Liver (tissue), 3 donors: ENCODE data around the gene TENT5C.

Source experiments
- CTCF ChIP-seq: fragments of 150-350 bp; IDR thresholded peaks from 2 replicates; pipeline ENCODE4 v1.5.1; 2017; ENCODE audit warnings: improper control_type of control experiment, low read depth, low read length; ENCODE audit not compliant: missing input control
- JUND ChIP-seq, 2 donors: IDR thresholded peaks; 2 replicates each; pipeline ENCODE4 v1.6.1; 2016; ENCODE audit warnings: antibody characterized with exemption in 2 of 2
- MAX ChIP-seq: IDR thresholded peaks from 2 replicates; pipeline ENCODE4 v1.6.1; 2016; ENCODE audit warnings: antibody characterized with exemption
- REST ChIP-seq: IDR thresholded peaks from 2 replicates; pipeline ENCODE4 v1.6.1; 2016; ENCODE audit warnings: antibody characterized with exemption, mild to moderate bottlenecking
- TAF1 ChIP-seq: conservative IDR thresholded peaks from 2 replicates; pipeline ENCODE4 v1.6.1; 2016; ENCODE audit warnings: antibody characterized with exemption, mild to moderate bottlenecking
- YY1 ChIP-seq: IDR thresholded peaks from 2 replicates; pipeline ENCODE4 v1.6.1; 2016; ENCODE audit warnings: antibody characterized with exemption, mild to moderate bottlenecking
- donor health status: healthy.
- donor health status: healthy.

- TF ChIP-seq CTCF (no peak), YY1 (no peak), REST (no peak), MAX (peak; percentile 21), TAF1 (no peak), JUND (IDR thresholded peaks at IDR 0.05) (no peak)
Observed at GRCh38 chr1:117599286-117600221, 6.3 kb upstream of the TENT5C start.
